ENCODE measurements around the gene CRADD.

CRADD gene

GRCh38 chr12:93742110-93742934 is 65.1 kb downstream of the CRADD start:
- no peaks in the 10 kb centered on the region for H3K36me3 ChIP-seq (ENCODE audit: control insufficient read depth in 2 of 2, insufficient read depth in 2 of 2, low read length in 2 of 2)
- H3K4me3 ChIP-seq (ENCODE audit: low read length in 2 of 2): peak overlapping the region; percentile 64 to 90
- H3K9ac ChIP-seq (ENCODE audit: low read depth in 1 of 2, low read length in 2 of 2): peak overlapping the region; percentile 66 to 77
- peaks cover 6 to 17% of the 10 kb centered on the region in 2 donors for H3K4me1 ChIP-seq (ENCODE audit: control insufficient read depth in 2 of 2, insufficient read depth in 2 of 2, low read length in 2 of 2)
- H3K27ac ChIP-seq (ENCODE audit: low read depth in 2 of 2, low read length in 2 of 2): peak overlapping the region; percentile 73 to 79
- H3K9me3 ChIP-seq (ENCODE audit: control insufficient read depth in 2 of 2, low read length in 2 of 2): no peaks in the 10 kb centered on the region
- H3K27me3 ChIP-seq (ENCODE audit: control insufficient read depth in 2 of 2, insufficient read depth in 2 of 2, low read length in 2 of 2): no peaks in the 10 kb centered on the region

GRCh38 chr12:93743229-93743998 is 66.2 kb downstream of the CRADD start:
- peaks cover 0 to 7% of the 10 kb centered on the region in 2 donors for H3K4me1 ChIP-seq (ENCODE audit: control insufficient read depth in 2 of 2, insufficient read depth in 2 of 2, low read length in 2 of 2)
- H3K36me3 ChIP-seq (ENCODE audit: control insufficient read depth in 2 of 2, insufficient read depth in 2 of 2, low read length in 2 of 2): no peaks in the 10 kb centered on the region
- H3K27me3 ChIP-seq (ENCODE audit: control insufficient read depth in 2 of 2, insufficient read depth in 2 of 2, low read length in 2 of 2): no peaks in the 10 kb centered on the region
- H3K4me3 ChIP-seq (ENCODE audit: low read length in 2 of 2): peak overlapping the region in 1 of 2 donors; percentile 90
- peak overlapping the region in 1 of 2 donors; percentile 66 for H3K9ac ChIP-seq (ENCODE audit: low read depth in 1 of 2, low read length in 2 of 2)
- peak overlapping the region in 1 of 2 donors; percentile 79 for H3K27ac ChIP-seq (ENCODE audit: low read depth in 2 of 2, low read length in 2 of 2)
- H3K9me3 ChIP-seq (ENCODE audit: control insufficient read depth in 2 of 2, low read length in 2 of 2): no peaks in the 10 kb centered on the region

- H3K27ac ChIP-seq (ENCODE audit: low read depth in 2 of 2, low read length in 2 of 2): no peak overlapping the region
- H3K4me3 ChIP-seq (ENCODE audit: low read length in 2 of 2): no peak overlapping the region
- H3K9me3 ChIP-seq (ENCODE audit: control insufficient read depth in 2 of 2, low read length in 2 of 2): no peaks in the 10 kb centered on the region
- peaks cover 0 to 6% of the 10 kb centered on the region in 2 donors for H3K4me1 ChIP-seq (ENCODE audit: control insufficient read depth in 2 of 2, insufficient read depth in 2 of 2, low read length in 2 of 2)
- no peaks in the 10 kb centered on the region for H3K27me3 ChIP-seq (ENCODE audit: control insufficient read depth in 2 of 2, insufficient read depth in 2 of 2, low read length in 2 of 2)
- no peak overlapping the region for H3K9ac ChIP-seq (ENCODE audit: low read depth in 1 of 2, low read length in 2 of 2)
- H3K36me3 ChIP-seq (ENCODE audit: control insufficient read depth in 2 of 2, insufficient read depth in 2 of 2, low read length in 2 of 2): no peaks in the 10 kb centered on the region
Measured at GRCh38 chr12:93743999-93744689, 67.0 kb downstream of the CRADD start.

GRCh38 chr12:93745286-93745685 is 68.1 kb downstream of the CRADD start:
- Histone ChIP-seq H3K27ac (ENCODE audit: low read depth in 2 of 2, low read length in 2 of 2) (no peak overlapping the region), H3K36me3 (ENCODE audit: control insufficient read depth in 2 of 2, insufficient read depth in 2 of 2, low read length in 2 of 2) (no peaks in the 10 kb centered on the region)

GRCh38 chr12:93746572-93747168 is 69.5 kb downstream of the CRADD start:
- Histone ChIP-seq H3K4me1 (ENCODE audit: control insufficient read depth in 2 of 2, insufficient read depth in 2 of 2, low read length in 2 of 2) (peaks cover 0 to 4% of the 10 kb centered on the region in 2 donors), H3K9ac (ENCODE audit: low read depth in 1 of 2, low read length in 2 of 2) (no peak overlapping the region), H3K36me3 (ENCODE audit: control insufficient read depth in 2 of 2, insufficient read depth in 2 of 2, low read length in 2 of 2) (no peaks in the 10 kb centered on the region), H3K4me3 (ENCODE audit: low read length in 2 of 2) (no peak overlapping the region), H3K27me3 (ENCODE audit: control insufficient read depth in 2 of 2, insufficient read depth in 2 of 2, low read length in 2 of 2) (no peaks in the 10 kb centered on the region), H3K27ac (ENCODE audit: low read depth in 2 of 2, low read length in 2 of 2) (no peak overlapping the region), H3K9me3 (ENCODE audit: control insufficient read depth in 2 of 2, low read length in 2 of 2) (no peaks in the 10 kb centered on the region)

More at GRCh38 chr12:93745286-93745685, 68.1 kb downstream of the CRADD start:
- no peaks in the 10 kb centered on the region for H3K9me3 ChIP-seq (ENCODE audit: control insufficient read depth in 2 of 2, low read length in 2 of 2)
- H3K27me3 ChIP-seq (ENCODE audit: control insufficient read depth in 2 of 2, insufficient read depth in 2 of 2, low read length in 2 of 2): no peaks in the 10 kb centered on the region
- no peak overlapping the region for H3K9ac ChIP-seq (ENCODE audit: low read depth in 1 of 2, low read length in 2 of 2)
- no peak overlapping the region for H3K4me3 ChIP-seq (ENCODE audit: low read length in 2 of 2)
- peaks cover 0 to 6% of the 10 kb centered on the region in 2 donors for H3K4me1 ChIP-seq (ENCODE audit: control insufficient read depth in 2 of 2, insufficient read depth in 2 of 2, low read length in 2 of 2)

DNA sequence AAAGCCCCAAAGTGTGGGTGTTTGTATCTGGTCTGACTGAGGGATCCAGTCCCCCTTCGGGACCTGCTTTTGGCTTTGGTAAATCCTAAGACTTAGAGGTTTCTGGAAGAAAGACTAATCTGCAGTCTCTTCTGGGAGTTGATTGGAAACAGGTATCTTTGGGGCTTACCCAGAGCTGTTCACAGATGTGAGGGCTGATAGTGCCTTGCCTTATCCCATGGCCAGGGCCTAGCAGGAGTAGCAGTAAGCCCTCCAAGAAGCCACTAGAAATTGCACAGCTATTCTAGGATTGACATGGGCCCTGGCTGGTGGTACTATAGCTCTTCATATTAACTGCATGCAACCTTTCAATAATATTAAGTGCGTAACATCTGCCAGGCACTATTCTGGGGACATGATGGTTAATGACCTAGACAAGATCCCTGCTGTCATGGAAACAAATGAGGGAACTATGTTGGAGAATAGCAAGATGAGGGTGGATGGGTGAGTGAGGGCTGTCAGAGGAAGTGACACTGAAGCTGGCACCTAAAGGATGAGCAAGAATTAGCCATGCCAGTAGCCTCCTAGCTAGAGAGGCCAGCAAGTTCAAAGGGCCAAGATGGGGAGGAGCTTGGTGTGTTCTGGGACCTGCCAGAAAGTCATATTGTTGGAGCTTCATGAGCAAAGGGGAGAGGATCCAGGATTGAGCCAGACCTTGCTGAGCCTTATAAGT is 71.7 kb downstream of the CRADD start:
- no peaks in the 10 kb centered on the region for H3K27me3 ChIP-seq (ENCODE audit: control insufficient read depth in 2 of 2, insufficient read depth in 2 of 2, low read length in 2 of 2)
- no peak overlapping the region for H3K4me3 ChIP-seq (ENCODE audit: low read length in 2 of 2)
- no peaks in the 10 kb centered on the region for H3K4me1 ChIP-seq (ENCODE audit: control insufficient read depth in 2 of 2, insufficient read depth in 2 of 2, low read length in 2 of 2)
- no peak overlapping the region for H3K9ac ChIP-seq (ENCODE audit: low read depth in 1 of 2, low read length in 2 of 2)
- no peak overlapping the region for H3K27ac ChIP-seq (ENCODE audit: low read depth in 2 of 2, low read length in 2 of 2)
- H3K36me3 ChIP-seq (ENCODE audit: control insufficient read depth in 2 of 2, insufficient read depth in 2 of 2, low read length in 2 of 2): no peaks in the 10 kb centered on the region
- no peaks in the 10 kb centered on the region for H3K9me3 ChIP-seq (ENCODE audit: control insufficient read depth in 2 of 2, low read length in 2 of 2)

DNA sequence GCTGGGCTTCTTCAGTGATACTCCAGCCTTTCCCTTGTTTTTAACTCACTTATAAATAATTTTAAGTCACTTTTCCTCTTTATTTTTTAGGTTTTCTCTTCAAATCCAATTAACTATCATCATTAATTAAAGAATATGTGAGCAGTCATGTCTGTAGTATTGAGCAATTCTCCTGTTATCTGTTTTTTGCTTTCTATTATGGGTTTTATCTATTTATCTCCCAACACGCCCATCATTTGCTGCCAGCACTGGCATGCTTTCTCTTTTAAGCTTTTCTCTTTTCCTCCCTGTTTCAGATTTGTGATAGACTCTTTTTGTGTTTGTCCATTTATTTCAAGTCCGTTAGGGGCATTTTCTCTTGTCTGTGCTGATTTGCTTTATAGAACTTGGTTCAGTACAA is 72.3 kb downstream of the CRADD start:
- H3K9me3 ChIP-seq (ENCODE audit: control insufficient read depth in 2 of 2, low read length in 2 of 2): peaks cover 0 to 2% of the 10 kb centered on the region in 2 donors
- H3K27ac ChIP-seq (ENCODE audit: low read depth in 2 of 2, low read length in 2 of 2): no peak overlapping the region
- H3K9ac ChIP-seq (ENCODE audit: low read depth in 1 of 2, low read length in 2 of 2): no peak overlapping the region
- no peak overlapping the region for H3K4me3 ChIP-seq (ENCODE audit: low read length in 2 of 2)
- no peaks in the 10 kb centered on the region for H3K36me3 ChIP-seq (ENCODE audit: control insufficient read depth in 2 of 2, insufficient read depth in 2 of 2, low read length in 2 of 2)
- H3K4me1 ChIP-seq (ENCODE audit: control insufficient read depth in 2 of 2, insufficient read depth in 2 of 2, low read length in 2 of 2): no peaks in the 10 kb centered on the region
- no peaks in the 10 kb centered on the region for H3K27me3 ChIP-seq (ENCODE audit: control insufficient read depth in 2 of 2, insufficient read depth in 2 of 2, low read length in 2 of 2)

DNA sequence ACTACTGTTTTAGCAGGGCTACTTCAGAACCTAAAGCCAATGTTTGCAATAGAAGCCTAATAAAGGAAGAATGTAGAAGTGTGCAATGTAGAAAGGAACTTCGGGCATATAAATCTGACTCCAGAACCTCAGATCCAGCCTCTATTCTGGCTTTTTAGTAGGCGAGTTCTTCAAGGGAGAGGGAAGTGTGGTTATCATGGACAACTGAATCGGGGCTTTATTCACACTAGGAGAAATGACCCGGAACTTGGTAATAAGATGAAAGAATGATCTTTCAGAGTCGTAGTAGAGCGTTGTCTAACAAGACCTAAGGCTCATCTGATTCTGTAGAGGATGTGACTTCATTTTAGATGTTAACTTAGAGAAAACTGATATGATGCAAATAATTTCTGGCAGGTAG is 72.9 kb downstream of the CRADD start:
- no peak overlapping the region for H3K9ac ChIP-seq (ENCODE audit: low read depth in 1 of 2, low read length in 2 of 2)
- H3K36me3 ChIP-seq (ENCODE audit: control insufficient read depth in 2 of 2, insufficient read depth in 2 of 2, low read length in 2 of 2): no peaks in the 10 kb centered on the region
- no peak overlapping the region for H3K27ac ChIP-seq (ENCODE audit: low read depth in 2 of 2, low read length in 2 of 2)
- H3K4me3 ChIP-seq (ENCODE audit: low read length in 2 of 2): no peak overlapping the region
- no peaks in the 10 kb centered on the region for H3K4me1 ChIP-seq (ENCODE audit: control insufficient read depth in 2 of 2, insufficient read depth in 2 of 2, low read length in 2 of 2)
- H3K9me3 ChIP-seq (ENCODE audit: control insufficient read depth in 2 of 2, low read length in 2 of 2): peaks cover 0 to 2% of the 10 kb centered on the region in 2 donors
- H3K27me3 ChIP-seq (ENCODE audit: control insufficient read depth in 2 of 2, insufficient read depth in 2 of 2, low read length in 2 of 2): no peaks in the 10 kb centered on the region

DNA sequence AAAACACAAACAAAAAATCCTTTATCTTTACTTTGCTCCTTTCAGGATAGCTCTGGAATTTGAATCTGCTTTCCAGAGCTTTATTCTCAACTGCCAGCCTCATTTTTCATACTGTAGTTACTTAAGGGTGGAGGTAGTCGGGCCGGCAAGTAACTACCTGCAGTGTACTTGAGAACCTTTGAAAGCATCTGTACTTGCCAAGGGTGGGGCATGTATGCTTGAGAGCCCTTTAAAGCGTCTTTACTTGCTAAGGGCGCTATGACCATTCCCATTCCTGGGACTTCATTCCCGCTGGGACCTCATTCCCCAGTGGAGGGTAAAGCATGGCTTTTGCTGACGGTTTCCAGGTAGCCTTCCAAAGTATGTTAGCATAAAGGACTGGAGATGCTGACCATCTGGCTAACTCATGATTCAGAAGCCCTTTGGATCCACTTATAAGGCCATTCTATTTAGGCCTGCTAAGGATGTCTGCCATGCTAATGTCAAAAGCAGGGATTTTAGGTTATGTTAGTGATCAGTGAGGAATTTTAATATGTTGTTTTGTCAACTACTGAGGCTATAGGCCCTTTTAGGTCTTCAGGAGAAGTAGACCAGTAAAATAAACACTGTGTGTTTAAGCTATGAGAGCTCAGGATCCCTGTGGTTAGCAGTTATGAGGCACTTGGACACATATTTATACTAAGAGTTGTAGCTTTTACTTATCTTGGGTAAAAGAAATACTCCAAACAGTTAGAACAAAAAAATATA is 74.9 kb downstream of the CRADD start:
- Histone ChIP-seq H3K9me3 (ENCODE audit: control insufficient read depth in 2 of 2, low read length in 2 of 2) (peaks cover 0 to 2% of the 10 kb centered on the region in 2 donors), H3K27me3 (ENCODE audit: control insufficient read depth in 2 of 2, insufficient read depth in 2 of 2, low read length in 2 of 2) (no peaks in the 10 kb centered on the region), H3K4me1 (ENCODE audit: control insufficient read depth in 2 of 2, insufficient read depth in 2 of 2, low read length in 2 of 2) (no peaks in the 10 kb centered on the region), H3K9ac (ENCODE audit: low read depth in 1 of 2, low read length in 2 of 2) (no peak overlapping the region), H3K36me3 (ENCODE audit: control insufficient read depth in 2 of 2, insufficient read depth in 2 of 2, low read length in 2 of 2) (no peaks in the 10 kb centered on the region), H3K4me3 (ENCODE audit: low read length in 2 of 2) (no peak overlapping the region), H3K27ac (ENCODE audit: low read depth in 2 of 2, low read length in 2 of 2) (no peak overlapping the region)

Data from mucosa of rectum (tissue), 2 donors.